CD4-positive, alpha-beta T cell treated with Interferon alpha-2 for 1 hour (primary cell): ENCODE results near the gene ADAMTSL1.

Experiments
- DNase-seq, 2 donors: peaks; one replicate each; pipeline ENCODE4 v3.0.0-alpha.2; 2020 to 2022

Gene ADAMTSL1

DNA sequence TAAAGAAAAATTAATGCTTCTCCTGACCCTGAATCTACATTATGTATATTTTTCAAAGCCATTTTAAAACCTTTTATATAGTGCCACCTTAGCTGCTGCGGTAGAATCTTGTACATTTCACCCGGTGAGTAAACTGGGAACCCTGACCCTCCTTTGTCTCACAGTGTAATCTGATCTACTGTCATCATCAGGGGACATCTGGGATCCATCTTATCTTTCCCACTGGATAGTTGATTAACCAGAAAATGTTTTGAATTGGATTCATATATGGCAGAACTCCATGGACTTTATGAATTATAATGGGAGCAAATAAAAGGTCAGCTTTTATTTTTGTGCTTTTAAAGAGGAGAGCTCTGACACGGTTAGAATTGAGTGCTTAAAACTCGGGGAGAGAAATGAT, 95.0 kb downstream of the ADAMTSL1 start:
- no peak for DNase-seq

- DNase-seq = no peak
Measured at GRCh38 chr9:18569941-18570630, 96.1 kb downstream of the ADAMTSL1 start.

DNA sequence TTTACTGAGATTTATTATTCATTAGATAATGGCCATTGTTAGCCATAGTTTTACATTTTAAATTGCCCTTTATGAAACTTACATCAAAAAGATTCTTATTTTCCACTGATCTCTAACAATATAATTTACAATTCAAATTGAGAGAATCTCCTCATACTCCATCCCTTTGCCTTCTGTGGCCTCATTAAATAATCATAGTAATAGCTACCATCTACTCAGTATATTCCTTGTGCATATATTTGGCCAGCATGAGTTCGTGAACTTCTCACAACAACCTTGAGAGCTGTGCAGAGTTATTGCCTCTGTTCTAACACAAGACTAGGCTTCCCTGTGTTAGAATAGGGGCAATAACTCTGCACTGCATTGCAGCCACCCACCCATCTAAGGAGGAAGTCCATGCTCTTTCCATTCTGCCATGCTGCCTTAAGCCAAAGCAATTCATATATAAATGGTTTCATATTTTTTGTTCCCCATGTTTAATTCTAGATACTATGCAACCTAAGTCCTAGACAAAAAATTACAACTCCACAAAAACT, 99.1 kb downstream of the ADAMTSL1 start:
- no peak for DNase-seq

DNA sequence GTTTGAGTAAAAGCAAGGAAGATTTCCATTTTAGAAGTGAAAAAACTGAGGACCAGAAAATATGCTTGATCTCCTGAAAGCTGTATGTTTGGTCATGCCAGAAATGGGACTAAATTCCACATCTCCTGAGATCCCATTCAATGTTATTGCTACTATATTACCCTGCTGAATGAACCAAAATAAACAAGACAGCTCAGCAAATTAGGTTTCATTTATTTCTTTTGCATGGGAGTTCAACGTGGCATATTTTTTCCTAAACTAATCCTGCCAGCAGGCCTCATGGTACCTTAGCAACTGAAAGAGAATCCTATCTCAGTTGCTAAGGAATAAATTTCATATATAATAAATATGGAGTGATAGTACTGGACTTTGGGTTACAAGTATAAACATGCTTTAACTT, 101.7 kb downstream of the ADAMTSL1 start:
- no peak for DNase-seq

DNA sequence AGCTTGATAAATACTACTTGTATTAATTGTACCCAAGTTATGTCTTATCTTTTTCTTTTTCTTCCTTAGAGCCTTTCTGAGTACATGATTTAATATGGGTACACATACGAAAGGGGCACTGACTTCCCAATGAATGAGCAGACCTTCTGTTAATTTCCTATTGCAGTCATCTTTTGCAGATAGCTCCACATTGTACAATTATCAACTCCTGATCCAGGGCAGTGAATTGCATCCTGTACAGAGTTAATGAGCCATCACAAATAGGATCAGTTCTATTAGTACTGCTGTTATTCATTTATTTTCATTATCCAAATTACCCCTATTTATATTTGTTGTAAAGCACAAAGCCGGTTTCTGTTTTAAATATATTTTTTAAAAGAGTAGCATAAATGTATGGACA, 105.6 kb downstream of the ADAMTSL1 start:
- DNase-seq = no peak

DNA sequence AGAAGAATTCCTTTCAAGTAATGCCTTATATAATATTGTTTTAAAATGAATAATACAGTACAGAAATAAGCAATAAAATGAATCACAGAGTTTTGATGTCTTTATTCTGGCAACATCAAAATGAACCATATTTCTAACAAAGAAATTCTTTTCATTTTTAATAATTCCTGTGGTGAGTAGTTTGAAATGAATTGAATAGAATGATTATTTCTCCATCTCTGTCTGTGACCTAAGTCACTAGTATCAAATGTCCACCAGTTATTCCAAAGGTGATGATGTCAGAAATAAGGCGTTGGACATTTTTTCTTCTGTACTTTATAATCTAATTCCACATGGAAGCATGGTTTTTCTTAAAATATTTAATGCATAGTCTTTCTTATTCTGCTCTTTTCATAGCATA, 106.2 kb downstream of the ADAMTSL1 start:
- no peak for DNase-seq

DNA sequence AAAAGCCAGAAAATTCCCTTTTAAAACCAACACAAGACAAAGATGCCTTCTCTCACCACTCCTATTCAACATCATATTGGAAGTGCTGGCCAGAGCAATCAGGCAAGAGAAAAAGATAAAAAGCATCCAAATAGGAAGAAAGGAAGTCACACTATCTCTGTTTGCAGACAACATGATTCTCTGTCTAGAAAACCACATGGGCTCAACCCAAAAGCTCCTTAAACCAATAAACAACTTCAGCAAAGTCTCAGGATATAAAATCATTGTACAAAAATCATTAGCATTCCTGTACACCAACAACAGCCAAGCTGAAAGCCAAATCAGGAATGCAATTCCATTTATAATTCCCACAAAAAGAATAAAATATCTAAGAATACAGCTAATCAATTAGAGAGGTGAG, 112.0 kb downstream of the ADAMTSL1 start:
- DNase-seq = no peak

DNA sequence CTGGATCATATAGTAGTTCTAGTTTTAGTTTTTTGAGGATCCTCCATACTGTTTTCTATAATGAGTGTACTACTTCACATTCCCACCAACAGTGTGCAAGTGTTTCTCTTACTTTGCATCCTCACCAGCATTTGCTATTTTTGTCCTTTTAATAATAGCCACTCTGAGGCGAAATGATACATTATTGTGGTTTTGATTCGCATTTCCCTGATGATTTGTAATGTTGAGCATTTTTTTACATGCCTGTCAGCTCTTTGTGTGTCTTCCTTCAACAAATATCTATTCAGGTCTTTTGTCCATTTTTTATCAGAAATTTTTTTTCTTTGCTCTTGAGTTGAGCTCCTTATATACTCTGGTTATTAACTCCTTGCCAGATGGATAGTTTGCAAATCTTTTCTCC, 114.0 kb downstream of the ADAMTSL1 start:
- no peak for DNase-seq

DNA sequence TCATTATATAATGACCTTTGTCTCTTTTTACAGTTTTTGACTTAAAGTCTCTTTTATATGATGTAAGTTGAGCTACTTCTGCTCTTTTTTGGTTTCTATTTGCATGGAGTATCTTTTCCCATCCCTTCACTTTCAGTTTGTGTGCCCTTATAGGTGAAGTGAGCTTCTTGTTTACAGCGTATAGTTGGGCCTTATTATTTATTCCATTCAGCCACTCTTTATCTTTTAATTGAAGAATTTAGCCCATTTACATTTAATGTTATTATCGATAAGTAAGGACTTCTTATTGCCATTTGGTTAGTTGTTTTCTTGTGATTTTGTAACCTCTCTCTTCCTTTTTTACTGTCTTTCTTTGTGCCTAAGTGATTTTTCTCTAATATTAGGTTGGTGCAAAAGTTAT, 117.3 kb downstream of the ADAMTSL1 start:
- DNase-seq = no peak

DNA sequence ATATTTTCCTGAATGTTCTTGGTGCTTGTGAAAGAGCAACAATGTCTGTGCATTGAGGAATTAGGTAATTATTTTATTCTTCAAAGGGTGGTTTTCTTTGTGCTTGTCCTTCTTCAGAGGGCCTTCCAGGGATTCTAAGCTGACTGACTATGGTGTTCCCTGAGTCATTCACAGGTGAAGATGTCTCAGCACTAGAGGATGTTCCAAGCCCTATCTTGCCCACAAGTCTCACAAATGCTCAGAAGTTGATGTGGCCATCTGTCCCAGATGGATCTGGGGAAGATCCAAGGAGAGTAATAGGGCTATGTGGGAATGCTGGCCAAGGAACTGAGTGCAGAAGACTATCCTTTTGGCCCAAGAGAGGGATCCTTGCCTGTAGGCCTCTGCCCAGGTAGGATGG, 120.9 kb downstream of the ADAMTSL1 start:
- no peak for DNase-seq

GRCh38 chr9:18595597-18595996, 121.6 kb downstream of the ADAMTSL1 start:
- DNase-seq = no peak

DNA sequence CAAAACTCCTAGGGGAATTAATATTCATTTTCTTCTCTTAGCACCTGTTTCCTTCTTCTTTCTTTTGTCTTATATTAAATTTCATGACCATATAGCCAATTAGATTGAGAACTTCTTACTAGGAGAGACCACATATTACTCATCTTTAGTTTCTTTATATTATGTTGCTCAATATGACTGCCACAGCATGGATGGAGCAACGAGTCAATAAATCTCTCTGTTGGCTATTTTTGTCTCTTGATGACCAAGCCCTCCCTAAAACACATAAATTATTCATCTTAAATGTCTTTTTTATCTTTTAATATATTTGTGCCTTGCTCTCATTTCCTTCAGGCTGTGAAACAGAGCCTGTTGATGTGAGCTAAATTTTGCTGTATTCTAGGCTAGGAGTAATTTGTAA, 123.0 kb downstream of the ADAMTSL1 start:
- no peak for DNase-seq

GRCh38 chr9:18598969-18599368, 125.0 kb downstream of the ADAMTSL1 start:
- DNase-seq = no peak

DNA sequence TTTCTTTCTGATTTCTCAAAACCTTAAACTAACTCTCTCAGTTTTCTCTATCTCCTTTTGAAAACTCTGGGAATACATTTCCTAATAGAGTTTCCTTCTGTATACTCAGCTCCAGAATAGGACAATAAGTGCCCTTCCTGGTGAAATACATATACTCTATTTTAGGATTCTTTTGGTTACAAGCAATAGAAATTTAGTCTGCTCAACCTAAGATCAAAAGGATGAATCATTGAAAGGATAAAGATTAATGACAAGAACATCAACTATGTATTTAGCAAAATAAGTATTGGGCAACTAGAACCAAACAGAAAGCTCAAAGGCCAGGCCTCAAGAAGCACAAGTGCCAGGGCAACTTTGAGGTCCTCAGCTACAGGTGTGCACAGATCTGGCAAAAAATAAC, 127.1 kb downstream of the ADAMTSL1 start:
- DNase-seq = no peak

DNA sequence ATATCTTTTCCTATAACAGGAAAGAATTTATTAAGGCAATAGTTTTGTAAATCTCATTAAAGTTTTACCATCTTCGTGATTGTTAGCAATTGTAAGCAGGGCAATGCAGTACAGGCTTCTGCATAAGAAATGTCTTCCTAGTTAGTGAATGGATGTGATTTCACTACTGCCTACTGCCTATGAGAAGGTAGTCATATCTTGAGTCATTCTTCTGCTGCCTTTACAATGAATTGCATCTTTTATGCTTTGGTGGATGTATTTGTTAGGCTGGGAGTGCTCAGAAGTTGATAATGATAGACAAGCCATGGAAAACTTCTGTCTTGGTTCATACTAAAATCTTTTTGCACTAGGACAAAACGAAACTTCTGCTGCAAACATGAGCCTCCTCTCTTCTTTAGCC, 128.0 kb downstream of the ADAMTSL1 start:
- no peak for DNase-seq

GRCh38 chr9:18604767-18605730, 131.1 kb downstream of the ADAMTSL1 start:
- no peak for DNase-seq

GRCh38 chr9:18605766-18606180, 131.8 kb downstream of the ADAMTSL1 start:
- DNase-seq = no peak

GRCh38 chr9:18606281-18606680, 132.3 kb downstream of the ADAMTSL1 start:
- no peak for DNase-seq

DNA sequence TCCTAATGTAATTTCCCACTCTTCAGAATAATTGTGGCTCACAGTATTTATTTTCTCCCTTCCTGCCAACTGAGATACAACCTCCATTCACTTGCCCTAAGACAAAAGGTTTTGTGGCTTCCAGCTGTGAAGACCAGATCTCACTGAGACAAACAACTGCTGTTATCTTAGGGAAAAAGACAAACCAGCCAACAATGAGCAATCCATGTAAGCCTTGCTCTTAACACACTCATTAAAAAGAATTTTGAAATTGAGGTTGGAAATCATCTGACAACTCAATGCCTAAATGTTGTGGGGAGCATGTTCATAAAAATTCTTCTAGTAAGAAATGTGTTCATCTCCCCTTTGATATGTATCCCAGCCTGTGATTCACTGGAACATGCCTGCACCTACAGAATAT, 132.9 kb downstream of the ADAMTSL1 start:
- no peak for DNase-seq

DNA sequence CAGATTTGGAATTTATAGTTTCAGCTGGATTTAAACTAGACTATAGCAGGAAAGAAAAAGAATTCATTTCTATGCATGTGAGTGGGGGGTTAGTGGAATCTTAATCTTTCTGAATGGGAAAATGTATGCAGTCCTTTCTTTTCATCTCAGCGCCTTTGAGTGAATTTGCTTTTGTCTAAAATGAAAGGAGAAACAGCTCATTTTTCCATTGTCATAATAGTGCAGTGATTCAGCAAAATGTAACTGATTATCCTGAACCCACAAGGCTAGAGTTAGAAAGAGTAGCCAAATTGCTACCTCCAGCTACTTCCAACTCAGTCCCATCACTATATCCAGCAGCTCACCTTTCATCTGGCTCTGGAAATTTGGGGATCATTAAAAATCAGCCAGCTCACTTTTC, 134.4 kb downstream of the ADAMTSL1 start:
- no peak for DNase-seq

- DNase-seq = no peak
Measured at GRCh38 chr9:18610956-18611355, 137.0 kb downstream of the ADAMTSL1 start.

GRCh38 chr9:18611971-18612370, 138.0 kb downstream of the ADAMTSL1 start:
- DNase-seq = no peak

GRCh38 chr9:18614116-18614515, 140.2 kb downstream of the ADAMTSL1 start:
- DNase-seq = no peak

GRCh38 chr9:18614651-18615050, 140.7 kb downstream of the ADAMTSL1 start:
- DNase-seq = no peak
